ENCODE measurements around the gene PNPLA8.

DNA sequence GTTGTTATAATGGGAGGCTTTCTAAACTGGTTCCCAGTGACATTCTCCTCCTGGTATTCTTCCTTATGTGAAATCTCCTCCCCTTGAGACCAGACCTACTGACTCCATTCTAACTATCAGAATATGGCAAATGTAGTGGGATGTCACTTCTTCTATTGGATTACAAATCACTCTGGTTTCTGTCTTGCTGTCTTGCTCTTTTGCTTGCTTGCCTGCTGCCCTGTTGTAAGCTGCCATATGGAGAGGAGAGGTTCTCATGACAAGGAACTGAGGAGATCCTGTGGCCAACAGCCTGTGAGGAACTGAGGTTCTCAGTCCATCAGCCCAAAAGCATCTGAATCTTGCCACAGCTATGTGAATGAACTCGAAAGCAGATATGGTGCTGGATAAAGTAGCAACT lies 65.0 kb downstream of the PNPLA8 start:
- TF ChIP-seq CTCF (IDR thresholded peaks at IDR 0.05; ENCODE audit: poor library complexity, severe bottlenecking) (no peak), RAD21 (conservative IDR thresholded peaks at IDR 0.05) (no peak), SMC3 (conservative IDR thresholded peaks at IDR 0.05; ENCODE audit: poor library complexity) (no peak), EZH2 (IDR thresholded peaks at IDR 0.05; ENCODE audit: borderline replicate concordance, insufficient read depth, low read length, poor library complexity, severe bottlenecking) (no peak)
- TF ChIP-seq, protein P1, sequence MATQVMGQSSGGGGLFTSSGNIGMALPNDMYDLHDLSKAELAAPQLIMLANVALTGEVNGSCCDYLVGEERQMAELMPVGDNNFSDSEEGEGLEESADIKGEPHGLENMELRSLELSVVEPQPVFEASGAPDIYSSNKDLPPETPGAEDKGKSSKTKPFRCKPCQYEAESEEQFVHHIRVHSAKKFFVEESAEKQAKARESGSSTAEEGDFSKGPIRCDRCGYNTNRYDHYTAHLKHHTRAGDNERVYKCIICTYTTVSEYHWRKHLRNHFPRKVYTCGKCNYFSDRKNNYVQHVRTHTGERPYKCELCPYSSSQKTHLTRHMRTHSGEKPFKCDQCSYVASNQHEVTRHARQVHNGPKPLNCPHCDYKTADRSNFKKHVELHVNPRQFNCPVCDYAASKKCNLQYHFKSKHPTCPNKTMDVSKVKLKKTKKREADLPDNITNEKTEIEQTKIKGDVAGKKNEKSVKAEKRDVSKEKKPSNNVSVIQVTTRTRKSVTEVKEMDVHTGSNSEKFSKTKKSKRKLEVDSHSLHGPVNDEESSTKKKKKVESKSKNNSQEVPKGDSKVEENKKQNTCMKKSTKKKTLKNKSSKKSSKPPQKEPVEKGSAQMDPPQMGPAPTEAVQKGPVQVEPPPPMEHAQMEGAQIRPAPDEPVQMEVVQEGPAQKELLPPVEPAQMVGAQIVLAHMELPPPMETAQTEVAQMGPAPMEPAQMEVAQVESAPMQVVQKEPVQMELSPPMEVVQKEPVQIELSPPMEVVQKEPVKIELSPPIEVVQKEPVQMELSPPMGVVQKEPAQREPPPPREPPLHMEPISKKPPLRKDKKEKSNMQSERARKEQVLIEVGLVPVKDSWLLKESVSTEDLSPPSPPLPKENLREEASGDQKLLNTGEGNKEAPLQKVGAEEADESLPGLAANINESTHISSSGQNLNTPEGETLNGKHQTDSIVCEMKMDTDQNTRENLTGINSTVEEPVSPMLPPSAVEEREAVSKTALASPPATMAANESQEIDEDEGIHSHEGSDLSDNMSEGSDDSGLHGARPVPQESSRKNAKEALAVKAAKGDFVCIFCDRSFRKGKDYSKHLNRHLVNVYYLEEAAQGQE (IDR thresholded peaks at IDR 0.05; ENCODE audit: borderline replicate concordance) = no peak

All from neural cell (in vitro differentiated cells).